HL-60 (cell line): ENCODE measurements around the gene ACYP2.

Experiments used
- CTCF ChIP-seq: IDR thresholded peaks from one replicate; pipeline ENCODE4 v1.5.1; 2011; ENCODE audit warnings: low read length, control low read depth, inconsistent platforms; ENCODE audit not compliant: insufficient read depth
- POLR2AphosphoS5 ChIP-seq: IDR thresholded peaks from 2 replicates; pipeline ENCODE4 v1.6.1; 2012; ENCODE audit warnings: low read depth
- REST ChIP-seq: IDR thresholded peaks from 2 replicates; pipeline ENCODE4 v1.6.1; 2012; ENCODE audit warnings: low read depth; ENCODE audit not compliant: insufficient replicate concordance
- SPI1 ChIP-seq: IDR thresholded peaks from 2 replicates; pipeline ENCODE4 v1.6.1; 2012; ENCODE audit warnings: low read depth, mild to moderate bottlenecking, borderline replicate concordance

GRCh38 chr2:54074606-54075341 lies 40.6 kb upstream of the ACYP2 start:
- TF ChIP-seq CTCF, result no peak
- no peak for TF ChIP-seq POLR2AphosphoS5
- no peak for TF ChIP-seq REST
- TF ChIP-seq SPI1, result no peak
